ENCODE results near the gene PARD3.

PARD3 gene

DNA sequence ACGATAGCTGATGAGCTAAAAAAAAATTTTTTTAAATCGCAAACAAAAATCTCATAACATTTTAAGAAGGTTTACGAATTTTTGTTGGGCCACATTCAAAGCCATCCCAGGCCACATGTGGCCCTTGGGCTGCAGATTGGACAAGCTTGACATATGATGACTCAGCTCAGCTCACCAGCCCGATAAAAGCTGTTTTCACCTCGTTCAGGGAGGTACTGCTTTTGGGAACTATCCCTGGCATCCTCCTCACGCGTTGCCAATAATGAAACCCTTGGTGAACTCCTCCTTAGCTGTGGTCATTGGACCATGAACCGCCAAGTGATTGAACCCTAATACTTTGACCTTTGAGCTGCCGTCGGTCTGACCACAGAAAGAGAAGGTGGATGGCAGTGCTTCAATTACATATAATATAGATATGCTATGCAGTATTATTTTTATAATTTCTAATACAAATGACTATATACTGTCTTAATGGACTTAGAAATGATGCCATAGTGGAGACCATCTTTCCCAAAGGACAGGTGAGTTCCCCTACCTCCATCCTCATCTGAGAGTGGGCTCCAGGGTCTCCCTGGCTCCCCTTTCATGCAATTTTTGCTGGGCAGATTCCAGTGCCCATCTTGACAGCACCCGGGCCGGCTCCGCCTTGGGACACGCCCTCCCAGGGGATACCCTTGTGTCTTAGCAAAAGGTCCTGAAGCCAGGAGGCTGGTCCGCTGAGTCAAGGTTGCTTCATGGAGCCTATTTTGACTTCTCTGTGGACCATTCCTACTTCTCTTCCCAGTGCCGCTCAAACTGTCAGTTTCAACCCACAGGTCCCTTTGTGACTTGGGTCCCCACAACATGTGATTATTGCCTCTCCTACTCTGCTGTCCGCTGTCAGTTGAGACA, 707.2 kb downstream of the PARD3 start:
- no peak for DNase-seq

DNA sequence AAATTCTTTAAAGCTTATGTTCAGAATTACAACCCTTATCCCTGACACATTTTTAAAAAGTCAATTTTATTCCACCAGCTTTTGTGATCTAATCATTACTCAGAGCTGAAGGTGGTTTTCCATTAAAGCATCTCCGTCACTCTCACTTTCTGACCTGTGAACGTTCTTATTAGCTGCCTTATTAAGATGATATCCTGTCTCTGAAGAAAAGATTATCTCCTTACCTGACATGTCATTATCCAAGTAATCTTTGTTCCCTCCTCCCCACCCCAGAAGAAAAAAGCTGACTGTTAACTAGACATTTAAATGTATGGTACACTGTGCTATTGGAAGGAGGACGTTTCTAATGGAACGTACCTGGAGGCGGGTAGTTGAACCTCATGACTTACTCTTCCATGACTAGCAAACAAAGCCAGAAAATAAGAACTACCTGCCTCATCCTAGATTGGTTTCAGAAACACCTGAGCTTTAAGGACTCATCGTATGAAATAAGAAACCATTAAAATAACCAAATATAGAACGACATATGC, 708.7 kb downstream of the PARD3 start:
- DNase-seq: no peak

- no peak for DNase-seq
Measured at GRCh38 chr10:34104829-34105572, 710.1 kb downstream of the PARD3 start.

- DNase-seq: no peak
Measured at GRCh38 chr10:34102893-34103506, 712.1 kb downstream of the PARD3 start.

DNA sequence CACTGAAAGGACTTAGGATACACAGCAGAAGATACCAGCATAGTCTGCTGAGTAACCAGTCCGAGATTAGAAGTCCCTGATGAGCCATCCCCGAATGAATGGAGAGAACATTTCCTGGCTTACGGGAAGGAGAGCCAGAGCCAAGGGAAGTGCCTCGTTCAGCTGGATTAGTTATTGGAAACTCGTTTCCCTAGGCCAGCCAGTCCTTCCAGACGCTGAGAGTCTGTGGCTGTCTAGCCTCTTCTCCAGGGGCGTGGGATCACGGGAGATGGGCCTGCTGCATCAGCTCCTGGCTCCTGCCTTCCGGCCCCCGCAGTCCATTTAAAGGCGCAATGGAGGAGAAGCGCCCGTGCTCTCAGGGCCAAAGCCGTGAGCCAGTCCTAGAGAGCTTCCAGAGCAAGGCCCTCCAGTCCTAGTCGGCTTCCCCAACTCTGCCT, 712.8 kb downstream of the PARD3 start:
- no peak for DNase-seq

DNA sequence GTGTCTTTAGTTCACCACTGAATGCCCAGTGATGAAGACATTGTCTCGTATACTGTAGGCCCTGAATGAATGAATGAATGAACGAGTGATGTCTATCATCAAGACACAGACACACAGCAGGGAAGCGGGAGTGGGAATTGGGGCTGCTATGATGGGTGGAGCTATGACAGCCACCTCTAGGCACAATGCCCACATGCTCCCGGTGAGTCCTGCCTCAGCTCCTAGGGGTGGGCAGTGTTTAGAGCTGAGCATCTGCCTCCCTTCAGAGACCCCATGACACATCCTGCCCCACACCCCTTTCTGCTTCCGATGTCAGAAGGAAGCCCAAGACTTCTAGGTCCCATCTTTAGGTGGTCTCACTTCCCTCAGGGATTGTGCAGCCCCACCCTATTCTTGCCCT, 714.1 kb downstream of the PARD3 start:
- DNase-seq: no peak

DNA sequence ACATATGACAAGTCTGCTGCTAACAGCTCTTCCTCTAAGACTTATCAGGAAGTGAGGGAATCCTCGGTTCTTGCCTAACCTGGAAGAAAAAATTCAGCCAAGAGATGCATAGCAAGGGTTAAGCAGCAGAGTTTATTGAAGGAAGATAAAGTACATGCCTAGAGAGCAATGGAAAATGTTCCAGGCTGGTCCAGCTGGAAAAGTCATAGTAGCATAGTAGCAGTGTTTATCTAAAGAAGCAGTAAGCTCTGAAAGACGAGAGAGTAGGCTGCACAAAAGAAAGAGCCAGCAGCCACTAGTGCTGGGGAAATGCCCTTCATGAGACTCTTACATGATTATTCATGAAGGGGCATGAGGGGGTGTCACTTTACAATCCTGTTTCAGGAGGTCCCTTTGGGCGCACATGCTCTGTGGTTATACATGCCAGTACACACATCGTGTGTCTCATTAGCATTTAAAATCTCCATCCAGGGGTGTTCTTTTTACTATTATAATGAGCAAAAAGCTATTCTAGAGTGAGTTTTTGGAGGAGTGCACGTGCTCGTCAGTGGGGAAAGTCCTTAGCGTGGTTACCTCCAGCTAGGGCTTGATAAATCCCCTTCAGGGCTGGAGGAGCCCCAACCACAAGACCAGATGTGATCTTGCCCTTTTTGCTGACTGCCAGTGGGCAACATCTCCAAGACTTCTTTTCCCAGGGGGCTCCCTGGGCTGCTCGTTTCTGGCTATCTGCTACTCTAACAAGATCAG, 716.1 kb downstream of the PARD3 start:
- DNase-seq: no peak

- no peak for DNase-seq
Measured at GRCh38 chr10:34097682-34098081, 717.4 kb downstream of the PARD3 start.

DNA sequence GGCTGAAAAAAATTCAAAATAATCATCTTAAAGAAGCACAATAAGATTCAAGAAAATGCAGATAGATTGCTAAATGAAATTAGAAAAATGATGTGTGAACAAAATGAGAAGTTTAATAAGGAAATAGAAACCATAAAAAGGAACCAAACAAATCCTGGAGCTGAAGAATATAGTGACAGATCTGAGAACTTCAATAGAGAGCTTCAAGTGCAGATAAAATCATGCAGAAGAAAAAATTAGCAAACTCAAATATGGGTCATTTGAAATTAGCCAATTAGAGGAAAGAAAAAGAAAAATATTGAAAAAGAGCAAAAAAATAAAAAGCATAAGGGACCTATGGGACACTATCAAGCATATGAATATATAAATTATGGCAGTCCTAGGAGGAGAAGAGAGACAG, 720.1 kb downstream of the PARD3 start:
- DNase-seq: no peak

DNA sequence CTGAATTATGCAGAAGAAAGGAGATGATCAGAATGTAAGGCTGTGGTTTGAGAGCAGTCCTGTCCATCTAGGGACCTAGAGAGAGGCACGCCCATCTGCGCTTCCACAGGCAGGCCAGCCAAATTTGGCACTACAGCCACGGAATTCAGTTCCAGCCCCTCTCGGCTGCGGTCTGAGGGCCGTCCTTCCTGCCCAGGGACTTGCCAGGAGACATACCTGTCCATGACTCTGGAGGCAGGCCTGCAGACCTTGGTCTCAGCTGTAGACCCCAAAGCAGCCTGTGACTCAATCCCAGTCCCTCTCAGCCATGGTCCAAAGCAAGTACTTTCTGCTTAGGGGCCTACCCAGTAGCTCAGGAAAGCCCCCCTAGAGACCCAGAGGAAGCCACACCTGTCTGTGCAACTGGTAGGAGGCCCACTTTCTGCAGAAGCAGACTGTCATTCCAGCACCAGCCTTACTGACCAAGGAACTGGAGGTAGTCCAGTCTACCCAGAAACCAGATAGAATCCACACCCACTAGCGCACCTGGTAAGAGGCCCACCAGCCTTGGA, 720.9 kb downstream of the PARD3 start:
- no peak for DNase-seq

DNA sequence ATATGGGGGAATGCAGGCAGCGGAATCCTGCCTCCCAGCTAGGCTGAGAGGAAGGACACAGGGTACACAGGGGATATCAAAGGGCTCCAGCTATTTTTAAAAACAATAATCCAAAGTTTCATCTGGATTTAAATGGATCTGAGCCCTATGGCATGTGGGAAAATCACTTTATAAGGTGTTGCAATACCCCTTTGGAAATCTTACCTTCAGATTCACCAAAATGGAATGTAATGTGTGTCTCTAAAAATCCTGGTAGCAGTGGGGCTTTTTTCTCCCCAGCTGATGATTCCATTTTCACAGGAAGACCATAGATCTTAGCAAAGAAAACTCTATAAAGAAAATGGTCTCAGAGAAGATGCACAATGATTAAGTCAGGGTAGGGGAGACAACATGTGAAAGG, 722.2 kb downstream of the PARD3 start:
- DNase-seq: no peak

DNA sequence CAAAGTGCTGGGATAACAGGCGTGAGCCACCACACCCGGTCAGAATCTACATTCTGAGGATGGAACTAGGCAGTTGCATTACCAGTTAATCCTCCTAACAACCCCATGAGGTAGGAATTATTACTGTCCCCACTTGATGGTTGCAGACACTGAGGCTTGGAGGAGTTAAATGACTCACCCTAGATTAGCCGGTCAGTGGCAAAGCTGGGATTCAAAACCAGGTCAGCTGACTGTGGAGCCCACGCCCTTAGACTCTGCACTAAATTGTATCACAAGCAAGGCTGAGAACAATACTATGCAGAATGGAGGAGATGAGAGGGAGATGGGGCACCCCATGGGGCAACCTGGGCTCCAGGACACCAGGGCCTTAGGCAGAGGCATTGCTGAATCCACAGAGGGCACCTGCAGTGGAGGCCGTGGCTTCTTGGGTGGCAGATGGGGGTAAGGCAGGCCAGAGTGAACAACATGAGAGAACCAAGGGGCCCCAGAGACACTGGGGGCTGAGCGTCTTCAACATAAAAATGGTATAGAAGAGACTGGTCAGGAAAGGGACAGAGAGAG, 723.4 kb downstream of the PARD3 start:
- no peak for DNase-seq

DNA sequence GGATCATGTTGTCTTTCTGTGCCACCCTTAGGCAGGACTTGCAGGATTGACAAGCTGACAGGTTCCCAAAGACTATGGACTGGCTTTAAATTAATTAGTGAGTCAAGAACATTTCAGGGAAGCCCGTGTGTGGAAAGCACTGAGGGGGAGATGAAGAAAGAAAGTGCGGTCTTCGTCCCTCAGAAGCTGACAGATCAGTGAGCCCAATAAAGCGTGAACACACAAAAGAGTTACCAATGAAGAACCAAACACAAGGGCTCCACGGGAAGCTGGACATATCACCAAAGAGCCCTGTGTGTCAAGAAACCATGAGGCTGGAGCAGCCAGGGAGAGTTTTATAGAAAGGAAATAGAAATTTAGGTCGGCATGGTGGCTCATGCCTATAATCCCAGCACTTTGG, 725.8 kb downstream of the PARD3 start:
- DNase-seq: no peak

DNA sequence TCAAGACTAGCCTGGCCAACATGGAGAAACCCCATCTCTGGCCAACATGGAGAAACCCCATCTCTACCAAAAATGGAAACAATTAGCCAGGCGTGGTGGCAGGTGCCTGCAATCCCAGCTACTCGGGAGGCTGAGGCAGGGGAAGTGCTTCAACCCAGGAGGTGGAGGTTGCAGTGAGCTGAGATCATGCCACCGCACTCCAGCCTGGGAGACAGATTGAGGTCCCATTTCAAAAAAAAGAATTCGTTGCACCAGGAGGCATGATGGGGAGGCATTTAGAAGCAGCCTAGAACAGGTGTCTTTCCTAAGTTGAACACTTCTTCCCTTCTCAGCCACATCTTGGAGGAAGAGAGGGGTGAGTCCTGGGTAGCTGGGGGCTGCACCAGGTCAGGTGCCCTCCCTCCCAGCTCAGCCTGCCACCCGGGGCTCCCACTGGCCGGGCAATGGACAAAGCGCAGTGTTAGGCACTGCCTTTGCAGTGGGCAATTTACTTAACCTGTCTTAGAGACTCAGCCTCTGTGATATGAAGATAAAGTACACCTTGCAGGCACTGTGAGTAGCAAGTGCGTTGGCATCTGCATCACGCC, 726.8 kb downstream of the PARD3 start:
- no peak for DNase-seq

GRCh38 chr10:34087095-34087418, 728.0 kb downstream of the PARD3 start:
- DNase-seq: no peak

DNA sequence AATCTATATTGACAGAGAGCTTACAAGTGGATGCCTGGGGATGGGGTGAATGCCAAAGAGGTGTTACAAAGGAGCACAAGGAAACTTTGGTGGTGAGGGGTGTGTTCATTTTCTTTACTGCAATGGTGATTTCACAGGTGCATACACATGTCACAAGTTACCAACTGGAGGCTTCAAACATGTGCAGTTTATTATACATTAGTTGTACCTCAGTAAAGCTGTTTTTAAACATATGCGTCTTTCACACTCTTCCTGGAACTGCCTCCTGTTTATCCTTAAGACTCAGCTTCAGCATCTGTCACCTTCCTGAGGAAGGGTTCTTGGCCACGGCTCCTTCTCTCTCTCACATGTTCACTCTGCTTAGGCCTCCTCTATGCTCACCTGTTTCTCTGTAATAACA, 731.5 kb downstream of the PARD3 start:
- DNase-seq: no peak

DNA sequence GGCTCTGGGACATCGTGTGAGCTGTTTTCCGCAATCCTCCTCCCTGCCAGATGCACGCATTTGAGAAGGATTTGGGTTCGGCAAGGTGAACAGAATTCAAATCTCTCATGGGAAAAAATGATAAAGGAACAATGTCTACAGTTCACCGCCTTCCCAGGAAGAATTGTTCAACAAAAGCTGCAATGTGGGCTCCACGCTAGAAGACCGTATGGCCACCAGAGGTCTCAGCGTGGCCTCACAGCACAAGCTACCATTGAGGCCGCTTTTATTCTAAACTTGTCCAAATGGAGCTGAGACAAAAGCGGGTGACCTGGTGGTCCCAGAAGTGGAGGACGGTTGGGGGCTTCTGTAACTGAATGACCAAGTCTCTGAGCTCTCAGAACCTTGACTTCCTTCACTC, 733.1 kb downstream of the PARD3 start:
- DNase-seq: no peak

GRCh38 chr10:34081347-34081743, 733.8 kb downstream of the PARD3 start:
- no peak for DNase-seq

DNA sequence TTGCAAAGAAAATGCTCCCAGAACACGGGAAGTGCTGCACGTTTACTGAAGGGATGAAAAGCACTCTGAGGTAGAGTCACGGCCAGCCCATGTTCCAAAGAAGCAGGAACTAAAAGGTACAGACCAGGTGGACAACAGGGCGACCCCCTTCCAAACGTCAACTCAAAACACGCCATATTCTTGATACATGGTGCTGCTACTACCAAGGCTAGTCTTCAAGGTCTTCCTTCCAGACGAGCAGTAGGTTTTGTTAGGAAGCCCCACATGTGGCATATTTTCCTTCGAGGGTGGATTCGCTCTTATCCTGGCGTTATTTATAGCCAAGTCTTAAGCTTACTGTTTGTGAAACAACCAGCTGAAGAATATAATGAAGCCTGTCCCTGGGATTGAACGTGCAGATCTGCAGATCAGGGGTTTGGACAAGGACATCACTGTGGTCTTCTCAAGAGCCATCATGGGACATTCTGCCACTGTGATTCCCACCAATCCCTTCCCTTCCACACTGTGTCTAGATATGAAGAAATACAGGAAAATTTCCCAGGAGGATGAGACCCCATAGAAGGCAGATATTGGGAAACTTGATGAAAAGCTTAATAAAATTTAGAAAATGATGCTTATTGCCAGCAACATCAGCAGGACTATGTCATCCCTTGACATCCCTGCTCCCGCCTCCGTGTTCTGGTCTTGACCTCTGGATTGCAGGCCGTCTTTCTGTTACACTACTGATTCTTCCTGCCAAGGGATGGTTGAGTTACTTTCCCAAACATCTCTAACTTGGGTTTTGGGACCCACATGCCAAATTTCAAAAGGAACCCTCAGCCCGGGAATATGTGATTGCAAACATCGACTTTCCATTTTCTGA, 734.4 kb downstream of the PARD3 start:
- DNase-seq: no peak

- DNase-seq: no peak
Measured at GRCh38 chr10:34079702-34080484, 735.2 kb downstream of the PARD3 start.

Data from stimulated activated CD4-positive, alpha-beta T cell treated with anti-CD3 and anti-CD28 coated beads, Interleukin-2, amount 100 ng/mL, for 48 hours (primary cell).